Measurements from ENCODE around the gene CIAPIN1.

The CIAPIN1 gene

DNA sequence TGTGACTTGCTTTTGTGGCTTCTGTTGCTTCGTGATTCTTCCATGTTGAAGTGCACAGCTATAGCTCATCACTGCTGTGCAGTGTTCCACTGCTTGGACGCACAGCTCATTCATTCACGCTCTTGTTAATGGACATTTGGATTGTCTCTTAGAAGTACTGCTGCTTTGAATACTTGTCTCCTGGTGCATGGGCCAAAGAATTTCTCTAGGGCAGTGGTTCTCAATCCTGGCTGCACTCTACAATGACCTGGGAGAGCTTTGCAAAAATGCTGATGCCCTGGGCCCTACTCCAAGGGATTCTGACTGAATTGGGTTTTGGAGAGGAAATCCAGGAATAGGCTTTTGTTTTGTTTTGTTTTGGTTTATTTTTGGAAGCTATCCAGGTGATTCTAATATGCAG, 22.6 kb downstream of the CIAPIN1 start:
- Histone ChIP-seq H3K9me3 (no peaks in the 10 kb centered on the region), H3K36me3 (peaks cover 36% of the 10 kb centered on the region), H3K4me1 (peaks cover 2% of the 10 kb centered on the region), H3K27me3 (no peaks in the 10 kb centered on the region), H4K20me1 (no peaks in the 10 kb centered on the region), H3K9ac (0 out of 2 replicates have a peak overlapping the region, but pooled peaks have one; percentile 10), H3K4me3 (no peak overlapping the region), H3K27ac (no peak overlapping the region), H3K4me2 (no peak overlapping the region)
- no peak for TF ChIP-seq Cebpa-rat (IDR thresholded peaks at IDR 0.05)

DNA sequence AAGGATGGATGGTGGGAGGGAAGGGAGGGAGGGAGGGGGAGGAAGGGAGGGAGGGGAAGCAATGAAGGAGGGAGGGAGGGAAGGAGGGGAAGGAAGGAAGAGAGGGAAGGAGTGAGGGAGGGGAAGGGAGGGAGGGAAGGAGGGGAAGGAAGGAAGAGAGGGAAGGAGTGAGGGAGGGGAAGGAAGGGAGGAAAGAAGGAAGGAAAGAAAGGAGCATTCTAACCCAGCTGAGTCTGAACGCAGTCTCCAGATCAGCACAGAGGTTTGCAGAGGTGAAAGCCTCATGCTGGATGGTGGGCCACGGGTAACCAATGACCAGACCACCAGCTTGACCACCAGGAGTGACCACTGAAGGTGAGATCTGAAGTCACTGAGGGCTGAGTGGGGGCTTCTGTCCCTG, 24.0 kb downstream of the CIAPIN1 start:
- Histone ChIP-seq H3K4me3 (no peak overlapping the region), H3K9me3 (no peaks in the 10 kb centered on the region), H3K36me3 (peaks cover 22% of the 10 kb centered on the region), H3K27ac (no peak overlapping the region), H3K27me3 (no peaks in the 10 kb centered on the region), H3K4me1 (peaks cover 14% of the 10 kb centered on the region), H3K4me2 (no peak overlapping the region), H3K9ac (no peak overlapping the region), H4K20me1 (no peaks in the 10 kb centered on the region)
- no peak for TF ChIP-seq Cebpa-rat (IDR thresholded peaks at IDR 0.05)

GRCh38 chr16:57422026-57422944, 24.9 kb downstream of the CIAPIN1 start:
- no peak for TF ChIP-seq Cebpa-rat (IDR thresholded peaks at IDR 0.05)
- no peaks in the 10 kb centered on the region for H3K9me3 ChIP-seq
- peaks cover 13% of the 10 kb centered on the region for H3K36me3 ChIP-seq
- H4K20me1 ChIP-seq, result no peaks in the 10 kb centered on the region
- H3K4me3 ChIP-seq, result no peak overlapping the region
- no peak overlapping the region for H3K27ac ChIP-seq
- no peaks in the 10 kb centered on the region for H3K27me3 ChIP-seq
- H3K4me2 ChIP-seq, result no peak overlapping the region
- peaks cover 18% of the 10 kb centered on the region for H3K4me1 ChIP-seq
- H3K9ac ChIP-seq, result no peak overlapping the region

DNA sequence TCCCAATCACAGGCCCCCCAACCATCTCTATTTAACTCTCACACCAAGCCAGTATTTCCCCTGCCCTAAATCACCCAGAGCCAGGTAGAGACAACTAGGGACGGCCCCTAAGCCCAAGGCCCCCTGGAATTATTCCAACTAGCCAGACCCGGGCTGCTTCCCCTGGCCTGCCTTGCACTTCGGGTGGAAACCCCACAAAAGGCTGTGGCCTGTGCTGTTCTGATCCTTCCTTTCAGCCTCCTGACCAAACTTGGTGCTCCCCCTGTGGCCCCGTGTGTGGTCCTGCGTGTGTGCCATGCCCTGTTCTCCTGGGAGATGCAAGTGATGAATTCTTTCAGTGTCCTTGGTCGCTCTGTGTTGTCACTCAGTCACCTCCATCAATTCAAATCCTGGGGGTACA, 27.7 kb downstream of the CIAPIN1 start:
- Histone ChIP-seq H3K9me3 (no peaks in the 10 kb centered on the region), H3K9ac (no peak overlapping the region), H3K4me1 (peaks cover 35% of the 10 kb centered on the region), H3K27me3 (no peaks in the 10 kb centered on the region), H3K36me3 (no peaks in the 10 kb centered on the region), H3K27ac (peak overlapping the region; percentile 3; the same call in 1 of the 2 replicates), H3K4me2 (peak overlapping the region; percentile 54), H3K4me3 (no peak overlapping the region), H4K20me1 (no peaks in the 10 kb centered on the region)
- TF ChIP-seq Cebpa-rat (IDR thresholded peaks at IDR 0.05), result no peak

GRCh38 chr16:57416084-57416483, 31.1 kb downstream of the CIAPIN1 start:
- peak overlapping the region; percentile 78 for H3K9ac ChIP-seq
- no peaks in the 10 kb centered on the region for H3K9me3 ChIP-seq
- H3K27me3 ChIP-seq, result no peaks in the 10 kb centered on the region
- peak overlapping the region; percentile 83 for H3K4me2 ChIP-seq
- no peaks in the 10 kb centered on the region for H3K36me3 ChIP-seq
- peak overlapping the region; percentile 90 for H3K27ac ChIP-seq
- TF ChIP-seq Cebpa-rat (IDR thresholded peaks at IDR 0.05), result no peak
- H3K4me3 ChIP-seq, result no peak overlapping the region
- H4K20me1 ChIP-seq, result no peaks in the 10 kb centered on the region
- H3K4me1 ChIP-seq, result peaks cover 66% of the 10 kb centered on the region

GRCh38 chr16:57413733-57414132, 33.5 kb downstream of the CIAPIN1 start:
- Histone ChIP-seq H3K27me3 (no peaks in the 10 kb centered on the region), H4K20me1 (no peaks in the 10 kb centered on the region), H3K9ac (no peak overlapping the region), H3K4me1 (peaks cover 79% of the 10 kb centered on the region), H3K27ac (peak overlapping the region; percentile 63; the same call in 1 of the 2 replicates), H3K4me3 (no peak overlapping the region), H3K36me3 (no peaks in the 10 kb centered on the region), H3K4me2 (peak overlapping the region; percentile 73), H3K9me3 (no peaks in the 10 kb centered on the region)
- TF ChIP-seq Cebpa-rat (IDR thresholded peaks at IDR 0.05), result no peak

GRCh38 chr16:57413301-57413730, 33.9 kb downstream of the CIAPIN1 start:
- Histone ChIP-seq H3K4me2 (peak overlapping the region; percentile 73), H3K27ac (peak overlapping the region; percentile 63), H3K36me3 (no peaks in the 10 kb centered on the region), H4K20me1 (no peaks in the 10 kb centered on the region), H3K4me3 (no peak overlapping the region), H3K9ac (0 out of 2 replicates have a peak overlapping the region, but pooled peaks have one; percentile 19), H3K27me3 (no peaks in the 10 kb centered on the region), H3K9me3 (no peaks in the 10 kb centered on the region), H3K4me1 (peaks cover 78% of the 10 kb centered on the region)
- TF ChIP-seq Cebpa-rat (IDR thresholded peaks at IDR 0.05), result no peak

DNA sequence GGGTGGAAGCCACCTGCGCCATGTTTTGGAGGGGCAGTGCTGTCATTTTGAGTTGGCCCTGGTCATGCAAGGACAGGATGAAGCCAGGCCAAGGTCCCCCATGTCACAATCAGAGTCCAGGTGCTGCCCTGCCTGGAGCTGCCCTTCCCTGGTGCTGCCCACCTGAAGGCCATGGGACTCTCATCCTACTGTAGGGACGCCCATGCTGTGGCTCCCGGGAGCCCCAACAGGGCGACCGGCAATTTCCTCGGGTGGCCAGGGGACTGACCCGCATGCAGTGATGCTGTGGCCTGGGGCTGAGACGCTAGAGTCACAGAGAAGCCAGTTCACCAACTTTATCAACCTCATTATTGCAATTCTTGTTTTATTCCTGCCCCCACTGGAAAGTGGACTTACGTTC, 34.6 kb downstream of the CIAPIN1 start:
- no peak for TF ChIP-seq Cebpa-rat (IDR thresholded peaks at IDR 0.05)
- no peaks in the 10 kb centered on the region for H3K36me3 ChIP-seq
- H3K4me3 ChIP-seq, result no peak overlapping the region
- no peaks in the 10 kb centered on the region for H3K27me3 ChIP-seq
- H4K20me1 ChIP-seq, result no peaks in the 10 kb centered on the region
- H3K27ac ChIP-seq, result peak overlapping the region; percentile 63; the same call in 1 of the 2 replicates
- no peaks in the 10 kb centered on the region for H3K9me3 ChIP-seq
- H3K9ac ChIP-seq, result no peak overlapping the region
- peaks cover 77% of the 10 kb centered on the region for H3K4me1 ChIP-seq
- peak overlapping the region; percentile 73 for H3K4me2 ChIP-seq

- Histone ChIP-seq H3K27me3 (no peaks in the 10 kb centered on the region), H4K20me1 (no peaks in the 10 kb centered on the region), H3K36me3 (no peaks in the 10 kb centered on the region), H3K9me3 (no peaks in the 10 kb centered on the region), H3K4me3 (no peak overlapping the region), H3K9ac (no peak overlapping the region), H3K4me1 (peaks cover 74% of the 10 kb centered on the region), H3K4me2 (peak overlapping the region; percentile 60), H3K27ac (no peak overlapping the region)
- TF ChIP-seq Cebpa-rat (IDR thresholded peaks at IDR 0.05), result no peak
Observed at GRCh38 chr16:57411362-57411976, 35.7 kb downstream of the CIAPIN1 start.

Data from BLaER1 (cell line).